HG03159 (cell line): ENCODE results near the gene TXNDC5.
A peak's percentile ranks its signal among the peaks of the same experiment; 100 is the strongest.
"Not testable (repeated sequence)": the region's sequence is repeated elsewhere in the genome, so short reads cannot be mapped to it uniquely, and the experiment has no call there.

Source experiments
- ATAC-seq: cut with Tn5 transposase; IDR thresholded peaks from one replicate; pipeline ENCODE4 v1.9.1; 2021; ENCODE audit warnings: mild to moderate bottlenecking, moderate library complexity; ENCODE audit not compliant: unreplicated experiment

Gene TXNDC5

DNA sequence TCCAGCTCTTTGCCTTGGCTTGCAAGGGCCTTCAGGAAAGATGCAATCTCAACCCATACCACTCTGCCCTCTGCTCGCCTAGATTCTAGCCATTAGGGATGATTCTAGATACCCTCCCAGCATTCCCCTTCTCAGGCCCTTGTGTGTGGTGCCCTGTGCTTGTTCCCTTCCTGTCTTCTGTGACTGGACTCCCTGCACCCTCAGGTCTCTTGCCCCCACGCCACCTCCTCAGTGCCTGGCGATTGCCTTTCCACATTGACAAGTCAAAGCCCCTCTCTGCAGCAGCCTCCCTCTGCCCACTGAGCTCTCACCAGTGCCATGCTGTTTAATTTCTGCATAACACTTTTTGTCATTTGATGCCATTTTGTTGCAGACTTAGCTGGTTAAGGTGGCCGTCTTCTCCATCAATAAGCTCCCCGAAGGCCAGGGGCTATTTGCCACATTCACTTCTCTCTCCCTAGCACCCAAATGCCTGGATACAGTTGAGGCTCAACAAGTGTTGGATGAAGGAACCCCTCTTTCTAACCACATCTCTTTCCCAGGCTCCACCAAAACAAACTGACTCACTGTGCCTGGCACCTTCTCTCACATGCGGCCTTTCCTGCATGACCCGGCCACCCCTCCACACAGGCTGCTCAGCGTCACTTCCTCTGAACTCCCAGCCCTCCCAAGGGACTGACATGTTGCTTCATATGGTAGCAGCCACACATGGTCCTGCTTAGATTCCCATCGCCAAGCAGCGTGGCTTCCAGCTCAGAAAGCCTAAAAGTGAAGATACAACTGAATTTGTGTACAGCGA is 4.6 kb upstream of the TXNDC5 start:
- ATAC-seq, result no peak

DNA sequence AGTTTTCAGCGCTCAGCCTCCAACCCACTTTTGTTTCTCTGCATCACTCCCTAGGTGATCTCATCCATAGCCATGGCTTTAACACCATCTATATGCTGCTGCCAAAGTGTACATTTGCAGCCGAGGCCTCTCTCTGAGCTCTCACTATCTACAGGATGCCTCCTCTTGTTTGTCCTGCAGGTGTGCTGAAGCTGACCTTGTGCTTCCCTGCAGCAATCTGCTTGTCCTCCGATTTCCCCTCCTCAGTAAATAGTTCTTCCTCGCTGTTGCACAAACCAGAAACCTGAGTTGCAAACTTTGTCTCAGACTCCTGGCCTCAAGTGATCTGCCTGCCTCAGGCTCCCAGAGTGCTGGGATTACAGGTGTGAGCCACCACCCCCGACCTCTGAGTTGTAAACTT is 3.7 kb upstream of the TXNDC5 start:
- ATAC-seq, result no peak

DNA sequence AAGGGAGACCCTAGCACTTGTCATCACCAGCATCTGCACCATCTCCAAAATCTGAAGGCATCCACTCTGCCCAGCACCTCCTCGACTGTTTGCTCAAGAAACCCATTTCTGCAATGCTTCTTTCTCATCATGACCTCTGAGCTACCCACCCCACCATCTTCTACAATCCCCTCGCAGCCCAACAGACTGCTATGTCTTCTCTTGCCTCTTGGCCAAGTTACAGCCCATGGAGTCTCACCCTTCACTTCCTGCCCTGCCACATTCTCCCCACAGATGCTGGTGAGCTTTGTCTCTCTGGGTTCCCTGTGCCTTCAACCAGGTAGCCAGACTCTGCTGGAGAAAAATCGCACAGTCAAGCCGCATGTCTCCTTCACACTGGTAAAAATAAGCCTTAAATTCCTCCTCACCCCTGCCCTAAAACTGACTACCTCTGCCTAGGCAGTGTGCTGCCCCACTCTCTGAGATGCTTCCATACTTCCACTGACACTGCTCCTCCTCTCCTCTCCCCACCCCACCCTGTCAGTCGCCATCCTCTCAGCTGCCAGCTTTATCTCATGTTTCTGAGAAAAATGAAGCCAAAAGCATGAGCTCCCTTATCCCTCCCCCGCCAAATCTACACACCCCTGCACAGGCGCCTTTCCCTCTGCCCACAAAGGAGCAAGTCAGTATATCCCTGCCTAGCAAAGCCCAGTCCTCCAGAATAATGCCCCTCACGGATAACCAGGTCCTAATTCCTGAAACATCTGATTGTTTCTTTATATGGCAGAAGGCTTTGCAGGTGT is 2.3 kb upstream of the TXNDC5 start:
- no peak for ATAC-seq

DNA sequence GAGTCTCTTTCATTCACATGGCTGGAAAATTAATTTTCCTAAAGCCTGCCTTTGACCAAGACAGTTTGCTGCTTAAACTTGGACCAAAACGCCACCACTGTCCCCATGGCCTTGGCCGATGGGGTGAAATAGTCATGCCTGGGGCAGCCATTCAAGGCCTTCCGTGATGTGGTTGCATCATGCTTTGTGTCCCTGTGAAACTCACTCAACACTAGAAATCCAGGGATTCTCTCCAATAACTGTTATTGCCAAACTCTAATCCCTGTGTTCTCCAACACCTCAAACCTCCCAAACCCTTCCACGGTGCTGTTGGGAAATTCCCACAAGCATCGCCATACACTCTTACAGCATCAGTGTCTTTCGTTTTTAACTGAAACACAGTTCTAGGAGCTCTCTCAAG is 1.4 kb upstream of the TXNDC5 start:
- no peak for ATAC-seq

DNA sequence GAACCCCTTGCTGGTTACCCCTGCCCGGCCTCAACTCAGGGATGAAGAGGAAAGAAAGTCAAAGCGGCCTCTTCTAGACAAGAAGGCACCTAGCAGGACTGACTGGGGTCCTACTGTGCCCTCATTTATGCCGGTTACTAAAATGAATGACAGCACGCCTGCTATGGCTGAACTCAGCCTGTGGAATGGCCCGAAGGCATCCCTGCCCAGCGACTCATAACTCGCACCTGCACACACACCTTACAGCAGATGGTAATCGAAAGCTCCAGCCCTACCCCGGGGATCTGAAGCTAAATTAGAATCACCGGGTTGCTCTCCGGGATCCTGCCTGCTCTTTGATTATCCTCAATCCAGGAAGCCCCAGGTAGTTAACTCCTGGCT is 747 bp upstream of the TXNDC5 start:
- ATAC-seq, result no peak

DNA sequence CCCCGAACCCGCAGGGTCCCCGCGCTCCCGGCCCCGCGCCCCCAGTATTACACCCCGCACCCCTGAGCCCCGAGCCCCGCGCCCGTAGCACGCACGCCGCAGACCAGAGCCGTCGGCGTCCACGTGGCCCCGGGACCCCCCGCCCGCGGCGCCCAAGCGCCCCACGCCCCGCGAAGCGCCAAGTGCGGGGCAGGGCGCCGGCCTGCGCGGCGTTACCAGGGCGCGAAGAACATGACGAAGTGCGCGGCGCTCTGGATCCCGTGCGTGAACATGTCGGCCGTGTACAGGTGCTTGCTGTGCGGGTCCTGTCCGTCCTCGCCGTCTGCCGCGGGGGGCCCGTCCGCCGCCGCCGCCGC is 312 bp downstream of the TXNDC5 start:
- ATAC-seq, result peak; percentile 25

DNA sequence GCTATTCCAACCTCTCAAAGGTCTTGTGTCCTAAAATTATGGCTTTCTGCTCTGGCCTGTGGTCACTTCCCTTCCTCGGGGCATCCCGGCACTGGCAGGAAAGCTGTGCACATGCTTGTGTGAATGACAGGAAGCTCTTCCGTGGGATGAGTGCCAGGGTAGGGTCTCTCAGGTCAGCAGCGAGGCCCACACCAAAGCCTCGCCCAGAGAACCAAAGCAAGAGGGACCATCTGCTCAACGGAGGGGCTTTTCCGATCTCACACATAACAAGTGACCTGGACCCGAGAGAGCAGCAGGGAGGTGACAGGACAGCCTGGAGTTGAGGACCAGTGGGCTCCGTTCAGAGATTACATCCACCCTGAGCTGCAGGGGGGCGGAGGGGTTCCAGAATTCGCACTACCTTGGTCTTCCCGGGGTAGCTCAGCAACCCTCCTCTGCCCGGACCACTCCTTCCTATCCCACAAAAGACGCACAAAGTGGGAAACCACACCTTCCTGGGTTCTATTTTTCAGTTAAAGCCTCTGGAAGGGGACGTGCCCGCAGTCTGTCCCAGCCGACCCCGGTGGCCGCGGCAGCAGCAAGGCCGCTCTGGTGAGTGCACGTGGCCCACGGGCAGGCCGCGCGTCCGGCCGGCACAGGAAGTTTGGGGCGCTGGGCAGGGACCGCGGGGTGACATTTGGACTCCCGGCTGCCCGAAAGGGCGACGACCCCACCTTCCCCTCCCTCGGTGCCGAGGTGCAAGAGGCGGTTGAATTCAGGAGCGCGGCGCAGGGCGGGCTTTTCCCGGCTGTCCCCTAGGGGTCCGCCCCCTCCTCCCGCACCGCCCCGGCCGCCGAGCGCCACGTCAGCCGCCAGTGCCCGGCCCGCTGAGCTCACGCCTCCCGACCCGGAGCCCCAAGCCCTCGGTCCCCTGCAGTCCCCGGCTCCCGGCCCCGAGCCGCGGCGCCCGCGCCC is 988 bp downstream of the TXNDC5 start:
- ATAC-seq, result peak; percentile 27

DNA sequence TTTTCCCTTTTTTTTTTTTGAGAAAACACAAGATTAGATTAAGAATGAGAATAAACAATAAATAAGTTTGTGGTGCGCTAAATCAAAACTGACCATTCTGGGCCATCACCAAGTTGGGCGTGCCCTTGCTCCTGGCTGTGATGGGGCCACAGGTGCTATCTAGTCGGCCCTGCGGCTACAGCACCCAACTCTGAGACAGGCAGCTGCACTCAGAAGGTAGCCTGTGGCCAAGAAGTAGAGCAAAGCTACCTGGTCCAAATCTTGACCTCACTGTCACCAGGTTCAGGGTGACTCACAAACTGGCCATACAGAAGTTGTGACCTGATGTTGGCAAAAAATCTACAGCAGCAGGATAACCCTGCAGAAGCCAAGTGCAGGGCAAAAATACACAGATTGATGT is 3.4 kb downstream of the TXNDC5 start:
- no peak for ATAC-seq

DNA sequence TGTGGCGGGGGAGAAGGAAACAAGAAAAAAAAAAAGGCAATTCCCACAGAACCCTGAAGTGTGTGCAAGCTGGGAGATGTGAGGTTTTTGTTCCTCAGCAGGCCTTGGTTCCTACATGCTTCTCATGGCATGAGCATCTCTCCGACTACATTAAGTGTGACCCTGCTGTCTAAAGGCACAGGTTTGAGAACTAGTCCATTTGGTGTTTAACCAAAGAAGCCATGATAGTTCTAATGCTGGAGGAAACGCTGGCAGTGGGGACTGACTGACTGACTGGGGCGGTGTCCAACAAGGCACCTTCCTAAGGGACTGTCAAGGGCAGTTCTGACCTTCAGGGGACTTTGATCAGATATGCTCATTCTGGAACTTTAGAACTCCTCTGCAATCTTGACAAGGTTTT is 3.8 kb downstream of the TXNDC5 start:
- ATAC-seq, result no peak

DNA sequence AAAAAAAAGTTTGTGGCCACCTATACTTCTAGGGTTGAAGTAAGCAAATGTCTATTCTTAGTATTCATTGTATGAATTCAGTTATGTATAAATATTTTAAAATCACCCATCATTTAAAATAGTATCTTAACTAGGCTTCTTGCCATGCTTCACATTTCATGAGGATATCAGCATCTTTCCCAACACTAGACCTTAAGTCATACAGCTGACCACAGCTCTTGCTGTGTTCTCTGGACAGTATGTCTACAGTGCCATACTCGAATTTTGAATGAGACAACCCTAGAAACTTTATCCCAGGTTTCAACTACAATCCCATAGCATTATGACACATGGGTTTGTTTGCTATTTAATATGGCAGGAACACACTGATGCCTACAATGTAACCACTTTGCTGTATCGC is 5.2 kb downstream of the TXNDC5 start:
- ATAC-seq, result no peak

DNA sequence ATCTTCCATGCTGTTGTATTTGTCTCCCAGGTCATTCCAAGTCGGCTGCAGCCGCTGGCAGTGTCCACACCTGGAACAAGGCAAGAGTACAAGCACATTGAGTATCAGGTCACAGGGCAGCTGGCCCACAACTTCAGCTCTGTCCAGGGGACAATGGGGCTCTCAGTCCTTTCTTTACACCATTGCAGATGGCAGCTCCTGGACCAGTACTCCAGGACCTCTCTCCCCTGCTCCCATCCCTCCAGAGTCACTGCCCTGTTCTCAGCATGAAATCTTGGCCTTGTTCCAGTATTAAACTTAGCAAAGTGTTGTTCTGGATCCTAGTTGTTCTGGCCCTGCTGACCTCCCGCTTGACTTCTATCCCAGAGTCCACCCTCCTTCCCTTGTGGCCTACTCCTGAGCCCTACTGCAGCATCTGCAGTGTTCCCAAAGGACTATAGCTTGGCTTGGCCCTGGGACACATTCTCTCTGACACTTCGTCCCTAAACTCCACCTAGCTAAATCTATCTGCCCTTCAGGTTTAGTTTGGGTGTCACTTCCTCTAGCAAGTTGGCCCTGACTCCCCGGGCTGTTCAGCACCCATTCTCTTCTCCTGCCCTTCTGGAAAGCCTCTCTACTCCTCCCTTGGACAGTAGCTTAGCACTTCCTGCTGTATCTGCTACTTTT is 5.8 kb downstream of the TXNDC5 start:
- ATAC-seq, result no peak

DNA sequence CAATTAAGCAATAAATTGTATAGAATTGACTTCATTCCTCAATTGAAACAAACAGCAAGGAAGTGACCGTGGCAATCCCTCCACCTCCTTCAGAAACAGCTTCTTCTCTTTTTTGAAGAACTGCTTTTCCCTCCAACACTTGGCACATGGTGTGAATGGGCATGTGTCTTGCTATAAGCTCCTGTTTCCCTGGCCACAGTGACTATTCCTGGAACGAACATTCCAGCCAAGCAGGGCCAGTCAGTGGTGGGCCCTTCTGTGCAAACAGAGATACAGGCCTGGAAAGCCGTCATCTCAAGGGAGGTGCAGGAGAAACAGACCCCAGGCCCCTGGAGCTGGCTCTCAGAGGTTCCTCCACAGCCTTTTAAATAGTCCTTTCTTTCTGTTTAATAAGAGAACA is 6.9 kb downstream of the TXNDC5 start:
- no peak for ATAC-seq

DNA sequence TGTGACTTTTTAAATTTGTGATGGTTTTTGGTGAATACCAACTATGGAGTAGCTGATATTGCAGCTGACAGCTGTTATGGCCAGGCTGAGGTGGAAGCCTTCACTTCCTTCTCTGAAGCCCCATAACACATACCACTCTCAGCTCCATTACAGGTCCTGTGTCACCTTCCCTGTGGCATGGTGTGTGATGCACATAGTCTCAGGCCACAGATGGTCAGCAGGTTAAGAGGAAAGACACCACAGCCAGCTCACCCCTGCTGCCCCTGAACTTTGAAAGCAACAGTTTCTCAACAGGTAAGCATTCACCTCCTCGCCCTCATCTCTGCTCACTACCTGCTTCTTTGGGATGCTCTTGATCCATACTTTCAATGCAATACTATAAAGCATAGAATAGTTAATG is 7.7 kb downstream of the TXNDC5 start:
- ATAC-seq, result no peak

DNA sequence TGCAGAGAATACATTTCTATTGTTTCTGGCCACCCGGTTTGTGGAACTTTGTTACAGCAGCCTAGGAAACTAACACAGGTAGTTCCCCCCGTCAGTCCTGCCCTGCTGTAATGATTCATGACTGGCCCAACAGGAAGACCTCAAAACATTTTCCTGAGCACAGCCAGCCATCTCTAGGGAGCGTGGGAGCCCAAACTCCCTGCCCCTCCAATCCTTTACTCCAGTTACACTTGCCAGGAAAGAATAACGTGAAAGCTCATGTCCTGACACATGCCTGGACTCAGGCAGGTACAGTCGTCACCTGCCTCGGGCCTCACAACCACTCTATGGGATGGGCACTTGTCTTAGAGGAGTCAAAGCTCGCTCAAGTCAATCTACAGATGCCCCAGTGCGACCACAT is 8.4 kb downstream of the TXNDC5 start:
- no peak for ATAC-seq

DNA sequence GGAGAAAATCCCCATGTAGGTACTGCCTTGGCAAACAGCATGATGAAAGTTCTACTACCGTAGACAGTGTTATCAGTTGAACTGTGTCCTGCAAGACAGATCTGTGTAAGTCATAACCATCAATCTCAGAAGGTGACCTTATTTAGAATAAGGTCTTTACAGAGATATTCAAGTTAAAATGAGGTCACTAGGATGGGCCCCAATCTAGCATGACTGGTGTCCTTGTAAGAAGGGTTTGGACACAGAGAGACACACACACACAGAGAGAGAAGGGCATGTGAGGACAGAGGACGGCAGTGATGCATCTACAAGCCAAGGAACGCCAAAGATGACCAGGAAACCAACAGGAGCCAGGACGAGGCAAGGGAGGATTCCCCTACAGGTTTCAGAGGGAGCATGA is 8.8 kb downstream of the TXNDC5 start:
- ATAC-seq, result no peak

DNA sequence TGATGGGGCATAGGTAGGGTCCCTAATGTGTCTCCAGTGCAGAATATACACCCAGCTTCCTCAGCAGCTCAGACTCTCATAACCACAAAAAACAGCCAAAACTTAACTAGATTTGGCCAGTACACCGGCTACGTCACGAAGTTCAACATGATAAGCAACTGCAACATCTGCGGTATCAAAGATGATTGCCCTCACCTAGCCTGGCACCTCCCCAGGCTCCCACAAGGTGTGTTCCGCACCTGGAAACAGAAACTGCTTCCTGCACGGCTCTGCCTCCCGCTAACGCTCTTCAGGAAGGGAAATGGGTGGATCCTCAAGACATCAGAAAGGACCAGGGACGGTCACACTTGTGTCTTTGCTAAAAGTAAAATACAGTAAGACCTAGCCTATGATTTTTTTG is 9.5 kb downstream of the TXNDC5 start:
- no peak for ATAC-seq

DNA sequence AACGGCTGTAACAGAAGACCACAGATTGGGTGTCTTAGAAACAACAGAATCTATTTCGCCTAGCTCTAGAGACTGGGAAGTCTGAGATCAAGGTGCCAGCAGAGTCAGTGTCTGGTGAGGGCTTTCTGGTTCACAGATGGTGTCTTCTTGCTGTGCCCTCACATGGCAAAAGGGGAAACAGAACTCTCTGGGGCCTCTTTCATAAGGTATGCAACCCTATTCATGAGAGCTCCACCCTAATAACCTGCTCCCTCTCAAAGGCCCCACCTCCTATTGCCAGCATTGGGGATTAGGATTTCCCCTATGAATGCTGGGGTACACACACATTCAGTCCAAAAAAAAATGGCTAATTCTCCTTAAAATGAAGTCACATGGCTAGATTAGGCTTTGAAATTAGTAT is 10.0 kb downstream of the TXNDC5 start:
- peak; percentile 33 for ATAC-seq

DNA sequence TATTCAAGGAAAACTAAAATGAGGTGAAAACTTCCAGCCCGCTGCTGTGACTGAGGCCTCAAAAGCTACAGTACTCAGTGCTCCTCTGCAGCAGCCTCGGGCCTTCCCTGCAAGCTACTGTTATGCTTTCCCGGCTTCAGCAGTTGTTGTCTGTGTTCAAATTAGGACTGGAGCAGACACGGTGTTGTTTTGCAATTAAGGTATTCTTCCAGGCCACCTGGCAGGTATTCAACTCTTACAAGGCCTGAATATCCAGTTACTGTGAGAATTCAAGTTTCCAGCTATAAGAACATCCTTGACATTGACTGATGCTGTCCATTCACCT is 10.7 kb downstream of the TXNDC5 start:
- no peak for ATAC-seq

DNA sequence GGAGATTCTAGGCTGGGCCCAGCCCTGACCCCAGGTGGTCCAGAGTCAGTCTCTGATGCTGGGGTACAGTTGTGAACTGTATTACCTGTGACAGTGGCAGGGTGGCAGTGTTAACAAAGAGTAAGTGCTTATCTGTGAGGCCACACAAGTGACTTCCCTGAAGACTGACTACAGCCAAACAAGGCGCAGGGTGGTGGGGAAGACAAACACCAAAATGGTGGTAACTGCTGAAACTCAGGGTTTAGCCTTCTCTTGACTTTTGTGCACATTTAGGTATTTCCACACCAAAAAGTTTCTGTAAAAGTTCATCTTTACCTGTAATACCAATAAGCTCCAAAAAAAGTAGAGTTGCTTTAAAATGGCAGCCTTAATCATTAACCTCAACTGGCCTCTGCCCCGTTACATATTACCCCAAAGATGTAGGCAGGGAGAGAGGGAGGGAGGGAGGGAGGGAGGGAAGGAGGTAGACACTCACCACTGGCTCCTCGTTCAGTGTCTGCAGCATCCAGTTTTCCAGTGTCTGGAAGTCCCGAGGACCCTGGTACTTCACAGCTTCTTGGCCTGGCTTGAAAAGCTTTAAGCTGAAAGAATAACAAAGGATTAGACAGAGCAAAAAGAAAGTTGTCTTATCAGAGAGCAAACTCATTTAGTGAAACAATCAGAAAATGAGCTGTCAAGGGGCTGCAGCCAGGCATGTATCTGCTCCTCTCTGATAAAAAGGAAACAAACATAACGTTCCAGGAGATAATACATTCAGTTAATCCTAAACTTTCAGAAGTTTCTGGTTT is 11.3 kb downstream of the TXNDC5 start:
- ATAC-seq, result no peak

DNA sequence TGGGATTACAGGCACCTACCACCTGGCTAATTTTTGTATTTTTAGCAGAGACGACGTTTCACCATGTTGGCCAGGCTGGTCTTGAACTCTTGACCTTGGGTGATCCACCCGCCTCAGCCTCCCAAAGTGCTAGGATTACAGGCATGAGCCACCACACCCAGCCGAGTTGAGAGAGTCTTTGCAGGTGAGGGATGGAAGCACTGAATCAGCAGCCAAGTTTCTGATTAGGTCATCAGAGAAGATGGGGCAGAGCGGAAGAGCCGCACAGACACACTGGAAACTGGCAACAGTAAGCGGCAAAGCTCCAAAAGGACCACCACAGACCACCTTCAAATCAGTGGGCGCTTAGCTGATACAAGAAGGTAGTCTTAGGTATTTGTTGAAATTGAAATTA is 12.4 kb downstream of the TXNDC5 start:
- not testable (repeated sequence) for ATAC-seq
